GOT3 (cell line): ENCODE measurements around the gene THEM5.

Experiments used
- DNase-seq: peaks from one replicate; lab custom pipeline; 2025; ENCODE audit warnings: mixed read lengths; lab: John Stamatoyannopoulos, UW

Gene THEM5

DNA sequence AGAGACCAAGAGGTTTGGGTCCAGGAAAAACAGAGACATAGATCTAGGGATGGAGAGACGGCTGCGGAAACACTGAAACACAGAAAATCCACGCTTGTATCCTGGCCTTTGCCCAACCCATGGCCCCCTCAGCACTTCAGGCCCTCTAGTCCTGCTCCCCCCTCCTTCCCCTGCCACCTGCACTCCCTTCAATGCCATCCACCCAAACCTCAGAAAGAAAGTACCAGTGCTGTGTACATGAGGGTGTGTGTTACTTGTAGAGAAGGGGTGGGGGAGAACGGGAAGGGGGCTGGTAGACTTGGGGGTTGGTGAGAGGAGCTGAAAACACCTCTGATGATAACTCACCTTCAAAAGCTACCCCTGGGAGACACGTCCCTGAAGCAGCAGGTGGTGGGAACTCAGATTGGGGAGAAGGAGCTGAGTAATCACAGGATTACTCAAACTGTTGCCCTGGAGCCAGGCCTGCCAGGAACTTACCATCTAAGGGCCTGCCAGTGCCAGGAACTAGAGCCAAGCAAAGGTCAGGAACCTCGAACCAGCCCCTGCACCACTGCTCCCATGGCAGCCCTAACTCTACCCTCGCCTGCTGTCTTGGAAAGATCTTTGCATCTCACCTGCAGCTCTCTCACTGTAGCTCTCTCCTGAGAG lies 33.4 kb downstream of the THEM5 start:
- no peak for DNase-seq

DNA sequence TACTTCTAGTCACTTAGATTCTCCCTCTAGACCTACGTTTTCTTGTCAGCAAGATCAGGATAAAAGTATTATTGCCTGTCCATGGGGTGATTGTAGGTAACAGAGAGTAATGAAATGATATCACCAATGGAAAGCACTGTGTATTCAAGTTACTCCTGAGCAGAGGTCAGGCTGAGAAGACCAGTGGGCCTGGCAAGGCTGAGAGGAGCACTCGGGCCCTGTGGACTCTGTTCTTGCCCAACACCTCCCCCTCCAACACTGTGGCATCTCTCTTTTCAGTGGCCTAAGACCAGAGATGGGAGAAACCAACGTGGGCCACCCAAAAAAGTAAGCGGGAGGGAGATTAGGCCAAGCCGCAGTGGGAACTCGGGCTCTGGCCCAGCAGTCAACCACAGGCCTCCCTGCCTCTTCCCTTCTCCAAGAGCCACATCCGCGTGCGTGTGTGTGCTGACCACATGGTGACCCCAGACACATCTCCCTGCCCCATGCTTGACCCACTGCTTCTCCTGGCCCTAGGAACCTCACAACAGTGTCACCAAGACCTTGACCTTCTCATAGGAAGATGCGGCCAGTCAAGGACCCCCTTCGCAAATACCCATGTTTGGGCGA lies 34.2 kb downstream of the THEM5 start:
- no peak for DNase-seq

DNA sequence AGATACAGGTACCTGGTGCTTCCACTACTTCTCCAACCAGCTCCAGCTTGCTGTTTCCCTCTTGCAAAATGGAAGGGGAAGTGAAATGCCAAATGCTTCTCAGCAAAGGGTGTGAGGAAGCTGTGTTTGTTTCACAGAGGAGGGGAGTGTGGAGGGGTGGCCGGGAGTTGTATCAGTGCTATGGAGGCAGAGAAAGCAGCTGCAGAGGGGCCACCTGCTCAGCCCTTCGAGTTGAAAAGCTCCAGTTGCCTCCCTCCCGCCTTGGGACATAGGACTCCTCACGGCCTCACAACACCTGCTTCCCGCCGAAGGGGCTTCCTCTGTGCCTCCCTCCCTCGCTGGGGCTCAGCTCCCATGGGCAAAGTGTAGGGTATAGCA lies 36.2 kb downstream of the THEM5 start:
- no peak for DNase-seq

DNA sequence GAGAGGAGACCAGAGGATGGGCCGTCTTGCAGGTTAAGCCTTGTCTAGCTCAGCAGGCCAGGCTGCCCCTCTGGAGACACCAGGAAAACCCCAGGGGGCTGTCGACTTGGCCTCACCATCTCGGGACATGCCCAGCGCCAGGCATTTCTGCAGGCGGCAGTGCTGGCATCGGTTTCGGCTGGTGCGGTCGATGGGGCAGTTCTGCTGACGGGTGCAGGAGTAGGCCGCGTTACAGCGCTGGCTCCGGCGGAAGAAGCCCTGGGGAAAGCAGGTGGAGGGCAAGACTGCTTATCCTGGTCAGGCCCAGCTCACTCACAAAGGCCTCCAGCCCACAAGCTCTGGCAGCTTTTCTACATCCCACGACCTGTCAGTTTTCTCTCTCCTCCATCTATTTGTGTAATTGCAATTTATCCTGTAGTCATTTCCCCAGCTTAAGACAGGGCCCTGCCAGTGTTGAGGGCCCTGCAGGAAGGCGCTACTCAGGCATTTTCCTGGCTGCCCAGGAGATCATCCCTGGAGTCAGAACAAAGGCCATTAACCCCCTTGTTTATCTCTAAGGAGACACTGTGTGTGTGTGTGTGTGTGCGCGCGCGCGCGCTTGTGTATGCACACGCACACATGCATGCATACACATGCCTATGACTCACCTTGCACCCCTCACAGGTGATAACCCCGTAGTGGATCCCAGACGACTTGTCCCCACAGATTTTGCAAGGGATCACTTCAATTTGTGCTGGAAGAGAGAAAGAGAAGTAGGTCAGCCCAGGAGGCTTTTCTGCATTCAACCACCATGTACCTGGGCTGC lies 36.8 kb downstream of the THEM5 start:
- no peak for DNase-seq

DNA sequence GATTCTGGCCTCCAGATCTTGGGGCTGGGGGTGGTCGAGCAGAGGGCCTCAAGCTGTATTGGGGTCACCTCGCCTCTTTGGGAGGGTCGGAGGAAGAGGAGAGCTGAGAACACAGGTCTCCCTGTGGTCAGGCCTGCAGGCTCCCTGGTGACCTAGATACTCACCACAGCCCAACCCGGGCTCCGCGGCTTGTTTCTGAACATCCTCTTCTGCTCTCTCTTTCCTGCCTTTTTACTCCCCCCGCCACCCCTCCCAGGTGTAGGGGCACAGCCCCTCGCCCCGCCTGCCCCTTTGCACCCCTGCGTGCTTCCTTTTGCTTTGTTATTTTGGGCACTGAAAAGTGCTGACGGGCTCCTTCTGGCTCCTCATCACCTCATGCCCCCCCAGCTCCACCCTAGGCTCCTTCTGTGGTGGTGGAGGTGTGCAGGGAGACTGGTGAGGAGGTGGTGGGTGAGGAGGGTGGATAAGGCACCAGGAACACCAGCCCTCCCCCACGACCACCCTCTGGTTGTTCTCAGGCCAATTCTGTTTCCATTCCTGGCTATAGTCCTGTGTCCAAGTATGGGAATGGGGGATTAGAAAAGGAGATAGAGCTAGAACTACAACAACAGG lies 37.7 kb downstream of the THEM5 start:
- DNase-seq = no peak

DNA sequence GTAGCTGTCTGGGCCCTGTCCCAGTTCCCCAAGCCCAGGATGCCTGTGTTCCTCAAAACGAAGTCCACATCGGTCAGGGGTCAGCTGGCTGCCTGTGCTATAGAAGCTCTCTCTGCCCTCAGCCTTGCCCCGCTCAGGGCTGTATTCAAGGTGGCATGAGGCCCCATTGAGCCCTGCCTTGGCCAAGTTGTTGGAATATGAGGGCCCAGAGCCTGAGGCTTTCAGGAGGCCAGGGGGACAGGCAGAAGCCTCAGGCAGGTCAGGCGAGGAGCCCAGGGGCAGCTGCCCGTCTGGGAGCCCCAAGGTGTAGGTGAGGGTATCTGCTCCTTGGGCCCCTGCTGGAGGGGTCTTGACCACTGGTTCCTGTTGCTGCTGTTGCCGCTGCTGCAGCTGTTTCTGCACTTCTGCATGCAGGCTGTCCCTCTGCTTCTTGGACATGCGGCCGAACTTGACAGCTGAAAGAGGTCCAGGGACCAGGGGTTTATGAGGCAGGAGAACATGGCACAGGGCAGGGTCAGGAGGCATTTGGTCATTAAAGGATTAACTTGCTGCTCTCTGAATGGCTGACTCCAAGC lies 38.5 kb downstream of the THEM5 start:
- no peak for DNase-seq

DNA sequence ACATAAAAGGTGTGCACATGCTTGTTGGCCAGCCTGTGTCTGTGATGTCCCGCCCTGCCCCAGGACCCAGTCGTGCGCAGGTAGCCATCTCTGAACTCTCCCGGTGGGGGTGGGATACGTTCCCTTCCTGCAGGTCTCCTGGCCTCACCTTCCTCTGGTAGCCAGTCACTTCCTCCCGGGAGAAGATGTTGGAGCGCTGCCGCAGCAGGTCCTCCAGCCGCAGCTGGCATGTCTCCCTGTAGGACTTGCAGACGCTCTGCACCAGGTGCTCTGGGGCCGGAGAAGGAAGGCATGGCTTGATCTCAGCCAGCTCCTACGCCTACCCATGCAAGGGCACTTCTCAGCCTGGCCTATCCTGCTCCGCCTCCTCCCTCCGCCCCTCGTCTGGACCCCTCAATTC lies 39.1 kb downstream of the THEM5 start:
- DNase-seq = no peak

DNA sequence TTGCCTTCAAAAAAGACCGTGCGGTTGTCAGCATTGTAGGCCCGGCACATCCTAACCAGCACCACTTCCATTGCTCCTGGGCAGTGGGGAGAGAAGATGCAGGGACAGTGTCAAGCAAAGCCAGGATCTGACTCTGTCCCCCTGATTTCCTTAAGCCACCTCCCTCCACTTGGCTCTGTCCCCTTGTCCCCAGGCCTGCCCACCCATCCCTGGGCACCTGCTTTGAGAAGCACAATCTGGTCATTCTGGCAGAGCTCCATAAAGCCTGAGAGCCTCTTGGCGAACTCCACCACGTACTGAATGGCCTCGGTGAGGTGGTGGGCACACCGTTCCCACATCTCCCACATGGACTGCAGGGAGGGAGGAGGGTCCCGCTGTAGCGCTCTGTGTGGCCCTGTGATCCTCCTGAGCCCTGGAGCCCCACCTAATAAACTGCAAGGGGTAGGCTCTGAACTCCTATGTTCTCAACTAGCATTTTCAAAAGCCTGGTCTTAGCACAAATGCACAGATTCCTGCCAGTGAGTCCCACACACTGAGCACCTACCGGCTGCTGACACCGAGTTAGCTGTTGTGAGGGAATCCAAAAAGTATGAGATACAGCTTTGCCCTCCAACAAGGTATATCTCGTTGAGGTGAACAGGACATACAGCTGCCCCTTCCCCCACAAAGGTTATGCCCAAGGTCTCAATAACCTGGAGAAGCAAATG lies 40.1 kb downstream of the THEM5 start:
- DNase-seq = no peak

DNA sequence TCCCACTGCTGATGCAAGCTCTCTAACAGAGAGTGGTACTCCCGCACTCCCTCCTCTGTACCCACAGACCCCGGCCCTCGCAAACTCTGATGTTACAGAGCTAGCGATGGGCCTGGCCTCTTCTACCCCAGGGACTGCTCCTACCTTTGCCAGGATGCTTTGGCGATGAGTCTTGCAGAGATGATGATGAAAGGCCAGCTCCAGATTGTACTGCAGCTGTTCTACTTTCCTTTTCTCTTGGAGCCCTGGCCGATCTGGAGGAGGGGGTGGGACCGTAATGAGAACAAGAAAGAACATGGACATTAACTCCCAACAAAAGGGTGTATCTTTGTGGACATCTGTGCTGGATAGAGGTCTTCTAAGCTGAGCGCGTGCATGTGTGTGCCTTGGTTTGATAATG lies 42.3 kb downstream of the THEM5 start:
- DNase-seq = no peak

DNA sequence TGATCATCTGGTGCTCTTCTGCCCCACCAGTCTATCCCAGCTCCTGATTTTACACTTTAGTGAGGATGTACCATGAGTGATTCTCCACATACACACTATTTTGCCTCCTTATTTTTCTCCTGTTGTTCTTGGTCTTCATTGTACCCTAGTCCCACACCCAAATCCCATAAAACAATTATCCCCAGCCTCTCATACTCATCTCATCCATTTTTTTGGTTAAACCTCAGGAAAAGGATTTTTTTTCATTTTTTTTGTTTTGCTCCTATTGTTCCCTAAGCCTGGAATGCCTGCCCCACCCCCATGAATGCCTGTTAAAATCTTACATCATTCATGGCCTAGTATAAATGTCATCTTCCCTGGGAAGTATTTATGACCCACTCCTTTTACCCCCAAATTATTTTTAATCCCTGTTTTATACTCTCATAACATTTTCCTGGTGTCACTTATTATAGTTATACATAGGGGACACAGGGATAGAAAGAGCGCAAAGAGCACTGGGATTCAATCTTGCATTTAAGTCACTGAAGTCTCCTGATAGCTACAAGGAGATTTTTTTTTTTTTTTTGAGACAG lies 43.4 kb downstream of the THEM5 start:
- DNase-seq = no peak

DNA sequence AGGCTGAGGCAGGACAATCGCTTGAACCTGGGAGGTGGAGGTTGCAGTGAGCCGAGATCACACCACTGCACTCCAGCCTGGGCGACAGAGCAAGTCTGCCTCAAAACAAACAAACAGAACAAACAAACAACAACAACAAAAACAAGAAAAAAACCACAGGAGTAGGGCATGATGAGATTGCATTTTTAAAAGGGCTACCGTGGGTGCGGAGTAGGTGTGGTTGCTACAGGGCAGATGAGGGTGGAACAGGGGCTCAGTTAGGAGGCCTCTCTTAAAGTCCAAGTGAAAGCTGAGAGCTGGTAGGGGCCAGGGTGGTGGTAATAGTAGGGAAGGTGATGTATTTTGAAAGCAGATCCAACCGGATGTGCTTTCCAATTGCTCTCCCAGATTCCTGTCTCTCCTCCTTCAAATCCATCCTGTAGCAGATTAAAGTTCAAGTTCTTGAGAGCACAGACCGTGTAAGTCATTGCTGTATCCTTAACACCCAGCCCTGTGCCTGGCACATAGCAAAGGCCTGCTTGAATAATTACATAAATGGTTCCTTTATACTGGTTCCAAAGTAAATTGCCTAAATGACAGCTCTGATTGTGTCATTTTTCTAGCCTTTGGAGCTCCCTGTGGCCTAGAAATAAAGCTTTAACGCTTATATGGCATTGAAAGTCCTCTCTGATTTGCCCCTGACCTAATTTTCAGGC lies 44.1 kb downstream of the THEM5 start:
- DNase-seq = no peak

DNA sequence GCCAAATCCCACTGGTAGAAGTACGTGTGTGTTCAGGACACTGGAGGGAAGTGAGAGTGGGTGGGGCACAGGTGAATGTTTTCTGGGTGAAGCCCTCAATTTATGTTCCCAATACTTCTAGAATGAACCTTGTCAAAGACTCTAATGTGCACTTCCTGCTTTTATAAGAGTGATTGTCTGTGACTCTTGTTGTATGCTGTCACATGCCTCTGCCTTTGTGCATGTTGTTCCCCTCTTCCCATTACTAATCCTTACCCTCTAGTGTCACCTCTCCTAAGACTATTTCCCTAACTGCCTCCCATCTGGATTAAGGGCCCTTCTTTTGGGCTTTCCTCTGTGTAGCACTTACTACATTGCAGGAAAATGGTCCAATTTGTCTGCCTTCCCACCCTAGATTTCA lies 45.7 kb downstream of the THEM5 start:
- DNase-seq = no peak

DNA sequence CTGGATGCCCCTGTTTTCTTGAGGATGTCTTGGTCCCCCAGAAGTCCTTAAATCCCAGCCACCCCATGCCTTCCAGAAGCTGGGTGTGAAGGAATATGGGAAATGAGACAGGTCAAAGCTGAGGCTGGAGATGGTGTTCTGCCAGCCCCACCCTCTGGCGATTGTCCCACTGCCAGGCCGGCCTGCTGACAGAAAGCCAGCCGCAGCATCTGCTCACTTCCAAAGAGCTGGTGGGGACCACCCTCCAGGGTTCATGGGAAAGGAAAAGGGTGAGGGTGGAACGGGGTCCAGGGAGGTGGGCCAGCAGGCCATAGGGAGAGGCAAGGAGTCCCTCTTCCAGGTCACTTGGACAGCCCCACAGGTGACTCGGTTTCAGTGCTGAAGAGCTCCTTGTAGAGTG lies 46.4 kb downstream of the THEM5 start:
- DNase-seq = no peak

DNA sequence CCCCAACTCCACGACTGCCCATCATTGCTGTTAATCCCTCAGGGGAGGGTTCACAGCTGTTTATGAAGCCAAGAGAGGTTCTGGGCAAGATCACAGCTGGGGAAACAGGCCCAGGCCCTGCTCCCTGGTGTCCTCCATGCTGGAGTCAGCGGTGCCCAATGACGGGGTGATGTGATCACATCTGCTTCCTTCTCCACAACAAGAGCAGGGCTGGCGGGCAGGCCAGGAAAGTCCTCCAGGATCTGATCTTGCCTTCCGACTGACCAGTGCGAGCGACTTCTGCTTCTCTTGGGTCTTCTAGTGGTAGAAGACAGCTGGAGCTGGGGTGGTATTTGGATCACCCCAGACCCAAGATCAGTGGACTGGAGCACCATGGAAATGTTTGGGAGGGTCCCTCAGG lies 47.3 kb downstream of the THEM5 start:
- DNase-seq = no peak

DNA sequence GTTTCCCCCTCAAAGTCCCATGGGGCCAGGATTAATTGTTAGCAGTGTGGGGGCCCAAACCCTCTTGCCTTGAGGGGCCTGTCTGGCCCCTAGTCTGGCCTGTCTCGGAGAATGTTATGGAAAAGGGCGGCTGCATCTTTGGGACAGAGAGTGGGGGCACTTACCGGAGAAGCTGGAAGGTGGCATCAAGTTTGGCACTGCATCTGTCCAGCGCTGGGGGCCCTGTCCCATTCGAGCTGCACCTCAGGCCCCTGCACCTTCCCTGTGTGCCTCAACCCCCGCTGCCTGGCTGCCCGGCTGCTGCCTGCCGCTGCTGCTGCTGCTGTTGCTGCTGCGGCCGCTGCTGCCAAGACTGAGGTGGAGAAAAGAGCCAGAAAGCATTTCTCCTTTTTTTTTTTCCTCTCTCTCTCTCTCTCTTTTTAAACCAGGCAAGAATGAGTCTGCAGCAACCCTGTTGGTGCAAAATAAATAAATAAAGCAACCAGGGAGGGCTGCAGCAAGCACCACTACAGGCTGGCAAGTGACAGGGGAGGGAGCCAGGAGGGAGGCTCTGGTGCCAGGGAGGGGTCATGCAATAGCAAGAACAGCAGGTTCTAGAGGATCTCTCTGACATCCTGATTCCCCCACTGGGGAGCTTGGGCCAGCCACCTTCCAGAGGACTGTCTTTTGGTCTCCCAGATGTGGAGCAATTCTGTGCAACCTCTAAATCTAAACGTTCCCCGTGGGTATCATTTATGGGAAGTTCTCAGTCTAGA lies 48.3 kb downstream of the THEM5 start, which contains the start of gene LINGO4:
Gene LINGO4 (minus strand): TSS at position 354 of the 755 bp plus-strand sequence. CDS start 2,715 bp downstream, outside the sequence.
- no peak for DNase-seq

DNA sequence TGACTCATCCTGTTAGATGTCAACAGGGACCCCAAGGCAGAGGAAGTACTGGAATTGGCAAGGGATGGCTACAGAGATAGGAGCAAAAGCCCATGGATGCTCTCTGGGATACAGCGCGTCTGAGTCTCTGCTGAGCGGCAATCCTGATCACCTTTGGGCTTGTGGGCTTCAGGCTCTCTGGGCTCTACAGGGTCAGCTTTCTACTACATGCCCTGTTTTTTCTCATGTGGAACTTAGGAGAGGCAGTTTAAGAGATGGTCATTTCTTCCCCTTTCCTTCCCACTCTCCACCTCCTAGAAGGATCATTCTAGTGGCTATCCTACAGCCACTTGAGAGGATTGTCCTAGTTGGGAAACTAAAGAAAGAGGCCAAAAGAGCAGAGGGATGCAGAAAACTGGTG lies 49.6 kb downstream of the THEM5 start:
- DNase-seq = no peak

DNA sequence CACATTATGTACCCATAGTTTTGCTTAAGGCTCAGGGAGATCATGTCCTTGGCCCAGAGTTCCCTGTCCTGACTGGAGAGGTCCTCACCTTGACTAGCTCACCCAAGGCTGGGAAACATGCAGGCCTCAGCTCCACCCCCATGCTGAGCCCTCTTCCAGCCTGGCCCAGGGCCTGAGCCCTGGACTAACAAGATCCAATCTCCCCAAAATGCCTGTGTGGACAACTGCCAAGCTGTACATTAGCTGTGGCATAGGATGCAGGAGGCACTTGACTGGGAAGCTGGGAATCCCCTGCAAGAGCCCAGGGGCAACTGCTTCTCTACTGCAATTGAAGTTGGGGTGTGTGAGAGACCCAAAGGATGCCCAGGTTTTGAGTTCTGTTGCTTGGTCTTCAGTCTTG lies 50.3 kb downstream of the THEM5 start:
- DNase-seq = no peak

DNA sequence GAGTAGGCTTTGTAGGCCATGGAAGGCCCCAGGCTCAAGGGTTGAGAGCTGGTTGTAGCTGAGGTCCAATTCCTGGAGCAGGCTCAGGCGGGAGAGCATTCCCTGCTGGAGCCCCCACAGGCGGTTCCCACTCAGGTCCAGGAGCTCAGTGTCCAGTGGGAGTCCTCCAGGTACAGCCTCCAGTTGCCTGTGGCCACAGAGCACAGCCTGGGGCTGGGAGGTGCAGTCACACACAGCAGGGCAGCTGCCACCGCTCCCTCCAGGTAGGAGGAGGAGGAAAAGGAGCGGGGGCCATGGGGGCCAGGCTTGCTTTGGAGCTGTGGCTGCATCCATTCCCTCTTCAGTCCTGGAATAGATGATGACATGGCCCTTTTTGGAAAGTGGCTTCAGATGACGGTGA lies 51.1 kb downstream of the THEM5 start:
- DNase-seq = no peak

DNA sequence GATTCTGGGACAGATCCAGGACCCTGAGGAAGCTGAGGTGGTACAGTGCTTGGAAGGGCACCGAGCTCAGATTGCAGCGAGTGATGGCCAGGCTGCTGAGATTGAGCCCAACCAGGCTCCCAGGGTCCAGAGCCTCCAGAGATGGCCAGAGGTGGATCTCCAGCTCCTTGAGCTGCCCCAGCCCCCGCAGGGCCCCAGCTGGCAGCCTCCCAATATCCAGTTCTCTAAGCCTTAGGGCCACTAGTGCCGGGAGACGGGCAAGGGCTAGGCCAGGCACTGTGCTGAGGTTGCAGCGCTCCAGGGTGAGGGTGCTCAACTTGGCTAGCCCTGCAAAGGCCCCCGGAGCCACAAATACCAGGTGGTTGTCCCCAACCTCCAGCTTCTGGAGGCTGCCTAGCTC lies 51.7 kb downstream of the THEM5 start:
- DNase-seq = no peak

DNA sequence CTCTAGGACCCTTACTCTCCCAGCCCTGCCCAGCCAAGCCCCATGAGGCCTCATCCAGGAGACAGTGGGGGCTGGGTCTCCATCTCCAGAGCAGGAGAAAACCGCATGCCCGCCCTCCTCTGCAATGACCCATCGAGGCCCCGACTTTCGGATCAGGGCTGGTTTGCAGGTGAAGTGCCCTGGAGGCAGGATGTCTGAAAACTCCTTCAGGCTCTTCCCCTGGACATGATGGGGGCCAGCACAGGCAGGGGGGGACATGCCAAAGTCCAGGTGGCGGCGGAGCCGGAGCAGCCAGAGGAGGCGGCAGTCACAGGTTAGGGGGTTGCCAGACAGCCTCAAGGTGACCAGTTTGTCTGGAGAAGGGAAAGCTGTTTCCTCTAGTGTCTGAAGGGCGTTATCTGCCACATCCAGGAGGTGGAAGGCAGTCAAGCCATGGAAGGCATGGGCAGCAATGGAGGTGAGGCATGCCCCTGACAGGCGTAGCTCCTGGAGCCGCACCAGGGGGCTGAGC lies 52.1 kb downstream of the THEM5 start:
- DNase-seq = no peak
